KMS-11 (cell line): Measurements from ENCODE around the gene RBM3.

Experiments
- H2AFZ ChIP-seq: fragments of 200-600 bp; sonication (generic); 2 replicates; pipeline ENCODE4 v1.6.1; 2016; ENCODE audit warnings: antibody characterized with exemption, mixed run types, low read depth
- H3K27ac ChIP-seq: fragments of 200-600 bp; sonication (generic); 2 replicates; pipeline ENCODE4 v1.6.1; 2016; ENCODE audit warnings: mild to moderate bottlenecking, mixed run types
- H3K27me3 ChIP-seq: fragments of 200-600 bp; sonication (generic); 2 replicates; pipeline ENCODE4 v1.6.1; 2017; ENCODE audit warnings: mild to moderate bottlenecking, low read depth, mixed run types, moderate library complexity; ENCODE audit not compliant: insufficient read depth
- H3K36me3 ChIP-seq: fragments of 200-600 bp; sonication (generic); 2 replicates; pipeline ENCODE4 v1.6.1; 2017; ENCODE audit warnings: mild to moderate bottlenecking, mixed run types; ENCODE audit not compliant: insufficient read depth
- H3K4me1 ChIP-seq: fragments of 200-600 bp; sonication (generic); 2 replicates; pipeline ENCODE4 v1.6.1; 2016; ENCODE audit warnings: mild to moderate bottlenecking, low read depth, mixed run types; ENCODE audit not compliant: poor library complexity, severe bottlenecking
- H3K4me2 ChIP-seq: fragments of 200-600 bp; sonication (generic); 2 replicates; pipeline ENCODE4 v1.7.0; 2016; ENCODE audit warnings: mild to moderate bottlenecking, mixed run types
- H3K4me3 ChIP-seq: fragments of 200-600 bp; sonication (generic); IDR thresholded peaks from 2 replicates; pipeline ENCODE4 v1.6.1; 2017; ENCODE audit warnings: low read depth, low read length, mixed read lengths; ENCODE audit not compliant: insufficient read depth
- H3K79me2 ChIP-seq: fragments of 200-600 bp; sonication (generic); 2 replicates; pipeline ENCODE4 v1.6.1; 2016; ENCODE audit warnings: low read depth, mixed run types; ENCODE audit not compliant: insufficient read depth
- H3K9ac ChIP-seq: fragments of 200-600 bp; sonication (generic); 2 replicates; pipeline ENCODE4 v1.6.1; 2016; ENCODE audit warnings: mild to moderate bottlenecking, mixed run types
- H4K20me1 ChIP-seq: fragments of 200-600 bp; sonication (generic); 2 replicates; pipeline ENCODE4 v1.6.1; 2016; ENCODE audit warnings: mild to moderate bottlenecking, mixed run types; ENCODE audit not compliant: insufficient read depth
- CTCF ChIP-seq: fragments of 200-600 bp; sonication (generic); conservative IDR thresholded peaks from 2 replicates; pipeline ENCODE4 v1.6.1; 2017; ENCODE audit warnings: low read depth, mild to moderate bottlenecking, antibody characterized with exemption, low read length, moderate library complexity, mixed read lengths

Gene RBM3

GRCh38 chrX:48589482-48590162 lies 15.3 kb downstream of the RBM3 start:
- H3K4me1 ChIP-seq = no peaks in the 10 kb centered on the region
- no peaks in the 10 kb centered on the region for H3K27me3 ChIP-seq
- no peak overlapping the region for H3K4me3 ChIP-seq
- H3K27ac ChIP-seq = no peak overlapping the region
- no peaks in the 10 kb centered on the region for H3K79me2 ChIP-seq
- H2AFZ ChIP-seq = no peak overlapping the region
- H3K9ac ChIP-seq = no peak overlapping the region
- no peaks in the 10 kb centered on the region for H3K36me3 ChIP-seq
- no peaks in the 10 kb centered on the region for H4K20me1 ChIP-seq
- H3K4me2 ChIP-seq = no peak overlapping the region
- TF ChIP-seq CTCF = no peak

GRCh38 chrX:48590203-48591103 lies 16.2 kb downstream of the RBM3 start:
- Histone ChIP-seq H3K4me3 (no peak overlapping the region), H3K9ac (no peak overlapping the region), H3K79me2 (no peaks in the 10 kb centered on the region), H4K20me1 (no peaks in the 10 kb centered on the region), H3K4me1 (no peaks in the 10 kb centered on the region), H3K27me3 (no peaks in the 10 kb centered on the region), H3K36me3 (no peaks in the 10 kb centered on the region), H2AFZ (no peak overlapping the region), H3K4me2 (no peak overlapping the region), H3K27ac (no peak overlapping the region)
- TF ChIP-seq CTCF = no peak

GRCh38 chrX:48591255-48591791 lies 17.0 kb downstream of the RBM3 start:
- Histone ChIP-seq H3K79me2 (no peaks in the 10 kb centered on the region), H3K4me1 (no peaks in the 10 kb centered on the region), H2AFZ (no peak overlapping the region), H3K4me2 (no peak overlapping the region), H3K27ac (no peak overlapping the region), H4K20me1 (no peaks in the 10 kb centered on the region), H3K9ac (no peak overlapping the region), H3K4me3 (no peak overlapping the region), H3K27me3 (no peaks in the 10 kb centered on the region), H3K36me3 (no peaks in the 10 kb centered on the region)
- no peak for TF ChIP-seq CTCF

GRCh38 chrX:48592971-48593370 lies 18.7 kb downstream of the RBM3 start:
- Histone ChIP-seq H3K9ac (no peak overlapping the region), H4K20me1 (no peaks in the 10 kb centered on the region), H2AFZ (no peak overlapping the region), H3K4me1 (no peaks in the 10 kb centered on the region), H3K79me2 (no peaks in the 10 kb centered on the region), H3K27ac (no peak overlapping the region), H3K4me2 (no peak overlapping the region), H3K27me3 (no peaks in the 10 kb centered on the region), H3K4me3 (no peak overlapping the region), H3K36me3 (no peaks in the 10 kb centered on the region)
- TF ChIP-seq CTCF = no peak
